Caco-2 (cell line): ENCODE results near the gene RPS15. TPM values are rescaled to one million over a fixed set of nuclear protein-coding genes. Genes with fewer than 3 reads are reported as not detected.

Source experiments
- BruUV-seq: library from RNA; stranded (reverse); fragments of 400-500 nt; replicated peaks from 2 replicates; lab custom pipeline; 2021; lab: Mats Ljungman, UMichigan
- CTCF ChIA-PET: fragments of 300-600 bp; sonication (Branson Sonifier 250); formaldehyde crosslinking; loops from one replicate; lab custom pipeline; 2022; ENCODE audit warnings: antibody characterized with exemption; lab: Charles Lee
- POLR2A ChIA-PET: fragments of 300-600 bp; sonication (Branson Sonifier 250); formaldehyde crosslinking; loops from one replicate; lab custom pipeline; 2022; ENCODE audit warnings: antibody characterized with exemption; lab: Charles Lee
- DNase-seq, 2 experiments: peaks; one replicate each; pipeline versions ENCODE4 v3.0.0 to v3.0.0-alpha.2; 2020 to 2022
- H3K27me3 ChIP-seq: replicated peaks from 2 replicates; pipeline ENCODE4 v1.6.0; 2011; ENCODE audit warnings: low read length; ENCODE audit not compliant: control insufficient read depth, insufficient read depth
- H3K36me3 ChIP-seq: 2 replicates; pipeline ENCODE4 v1.5.1; 2011; ENCODE audit warnings: low read length; ENCODE audit not compliant: control insufficient read depth, insufficient read depth
- H3K4me1 ChIP-seq: fragments of 250-450 bp; sonication (Bioruptor Pico); 2 replicates; pipeline ENCODE4 v1.5.1; 2020; ENCODE audit warnings: mild to moderate bottlenecking
- H3K4me3 ChIP-seq: 2 replicates; pipeline ENCODE4 v1.5.1; 2011; ENCODE audit warnings: low read depth, mild to moderate bottlenecking, control low read depth, low read length
- H3K9me3 ChIP-seq: fragments of 250-450 bp; sonication (Bioruptor Pico); 2 replicates; pipeline ENCODE4 v1.5.1; 2020; ENCODE audit warnings: mild to moderate bottlenecking, moderate library complexity
- H3K27ac Mint-ChIP-seq: one replicate; pipeline ENCODE4 v1.8.0; 2022; ENCODE audit warnings: mixed read lengths; ENCODE audit not compliant: unreplicated experiment
- H3K27me3 Mint-ChIP-seq: one replicate; pipeline ENCODE4 v1.8.0; 2022; ENCODE audit warnings: mixed read lengths; ENCODE audit not compliant: insufficient read depth, unreplicated experiment
- H3K36me3 Mint-ChIP-seq: one replicate; pipeline ENCODE4 v1.8.0; 2022; ENCODE audit warnings: mild to moderate bottlenecking, mixed read lengths; ENCODE audit not compliant: insufficient read depth, unreplicated experiment
- H3K4me1 Mint-ChIP-seq: one replicate; pipeline ENCODE4 v1.8.0; 2022; ENCODE audit warnings: low read depth, mixed read lengths; ENCODE audit not compliant: unreplicated experiment
- H3K4me3 Mint-ChIP-seq: one replicate; pipeline ENCODE4 v1.8.0; 2022; ENCODE audit warnings: mild to moderate bottlenecking, moderate library complexity, mixed read lengths; ENCODE audit not compliant: unreplicated experiment
- H3K9me3 Mint-ChIP-seq: one replicate; pipeline ENCODE4 v1.8.0; 2022; ENCODE audit warnings: mixed read lengths; ENCODE audit not compliant: unreplicated experiment
- intact Hi-C: fragments of 100-400 bp; cut with micrococcal nuclease; formaldehyde crosslinking; loops from one replicate; pipeline ENCODE4 v1.10.0; 2022; ENCODE audit not compliant: unreplicated experiment
- total RNA-seq: library from RNA; stranded (reverse); gene quantifications from 2 replicates; pipeline ENCODE4 v1.2.3, GENCODE V29; 2022
- TF ChIP-seq, protein P1 (sequence below), 2 experiments: fragments of 200-600 bp in 1 of 2; IDR thresholded peaks; 1 replicate in 1 of 2; 2 replicates in 1 of 2; pipeline versions ENCODE4 v1.5.1 to v1.8.0; 2011 to 2022; ENCODE audit warnings: antibody characterized with exemption in 1 of 2, control low read depth in 1 of 2, inconsistent platforms in 1 of 2, low read depth in 1 of 2, low read length in 1 of 2, mild to moderate bottlenecking in 1 of 2, moderate library complexity in 1 of 2; ENCODE audit not compliant: insufficient read depth in 1 of 2, severe bottlenecking in 1 of 2, unreplicated experiment in 1 of 2

RPS15 gene
- total RNA-seq, 1 experiment from 2014 or later: 1,192 TPM

DNA sequence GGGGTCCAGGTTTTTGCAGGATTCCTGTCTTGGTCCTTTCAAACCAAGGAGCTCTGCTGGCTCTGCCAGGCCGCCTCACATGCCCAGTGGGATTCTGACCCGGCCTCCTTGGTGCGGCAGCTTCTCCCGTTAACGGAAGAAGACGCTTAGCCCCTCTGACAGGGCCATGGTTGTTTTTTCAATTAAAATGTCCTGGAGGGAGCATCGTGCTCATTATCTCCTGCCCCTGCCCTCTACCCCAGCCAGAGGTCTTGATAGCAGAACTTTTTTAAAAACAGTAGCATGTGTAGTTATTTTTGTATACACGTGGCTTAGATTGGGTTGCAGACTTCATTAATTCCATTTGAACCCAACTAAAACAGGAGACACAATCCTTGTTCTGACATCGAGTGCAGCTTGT is 11.5 kb upstream of the RPS15 start:
- Mint-ChIP-seq H3K4me3 (no peak overlapping the region), H3K27me3 (no peaks in the 10 kb centered on the region), H3K36me3 (peaks cover 89% of the 10 kb centered on the region), H3K9me3 (no peaks in the 10 kb centered on the region), H3K27ac (no peak overlapping the region), H3K4me1 (peaks cover 24% of the 10 kb centered on the region)
- no peak for DNase-seq
- Histone ChIP-seq H3K36me3 (no peaks in the 10 kb centered on the region; the same call in none of the 2 replicates), H3K9me3 (no peaks in the 10 kb centered on the region), H3K27me3 (no peaks in the 10 kb centered on the region), H3K4me1 (peaks cover 26% of the 10 kb centered on the region), H3K4me3 (no peak overlapping the region)
- TF ChIP-seq, protein P1, sequence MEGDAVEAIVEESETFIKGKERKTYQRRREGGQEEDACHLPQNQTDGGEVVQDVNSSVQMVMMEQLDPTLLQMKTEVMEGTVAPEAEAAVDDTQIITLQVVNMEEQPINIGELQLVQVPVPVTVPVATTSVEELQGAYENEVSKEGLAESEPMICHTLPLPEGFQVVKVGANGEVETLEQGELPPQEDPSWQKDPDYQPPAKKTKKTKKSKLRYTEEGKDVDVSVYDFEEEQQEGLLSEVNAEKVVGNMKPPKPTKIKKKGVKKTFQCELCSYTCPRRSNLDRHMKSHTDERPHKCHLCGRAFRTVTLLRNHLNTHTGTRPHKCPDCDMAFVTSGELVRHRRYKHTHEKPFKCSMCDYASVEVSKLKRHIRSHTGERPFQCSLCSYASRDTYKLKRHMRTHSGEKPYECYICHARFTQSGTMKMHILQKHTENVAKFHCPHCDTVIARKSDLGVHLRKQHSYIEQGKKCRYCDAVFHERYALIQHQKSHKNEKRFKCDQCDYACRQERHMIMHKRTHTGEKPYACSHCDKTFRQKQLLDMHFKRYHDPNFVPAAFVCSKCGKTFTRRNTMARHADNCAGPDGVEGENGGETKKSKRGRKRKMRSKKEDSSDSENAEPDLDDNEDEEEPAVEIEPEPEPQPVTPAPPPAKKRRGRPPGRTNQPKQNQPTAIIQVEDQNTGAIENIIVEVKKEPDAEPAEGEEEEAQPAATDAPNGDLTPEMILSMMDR (IDR thresholded peaks at IDR 0.05; ENCODE audit: insufficient read depth in 1 of 2, low read depth in 1 of 2, low read length in 1 of 2, severe bottlenecking in 1 of 2, unreplicated experiment in 1 of 2): no peak
- ChIA-PET POLR2A (no interaction called here), CTCF (no interaction called here)
- intact Hi-C loops: no loop called here
- no TSS peak for BruUV-seq

DNA sequence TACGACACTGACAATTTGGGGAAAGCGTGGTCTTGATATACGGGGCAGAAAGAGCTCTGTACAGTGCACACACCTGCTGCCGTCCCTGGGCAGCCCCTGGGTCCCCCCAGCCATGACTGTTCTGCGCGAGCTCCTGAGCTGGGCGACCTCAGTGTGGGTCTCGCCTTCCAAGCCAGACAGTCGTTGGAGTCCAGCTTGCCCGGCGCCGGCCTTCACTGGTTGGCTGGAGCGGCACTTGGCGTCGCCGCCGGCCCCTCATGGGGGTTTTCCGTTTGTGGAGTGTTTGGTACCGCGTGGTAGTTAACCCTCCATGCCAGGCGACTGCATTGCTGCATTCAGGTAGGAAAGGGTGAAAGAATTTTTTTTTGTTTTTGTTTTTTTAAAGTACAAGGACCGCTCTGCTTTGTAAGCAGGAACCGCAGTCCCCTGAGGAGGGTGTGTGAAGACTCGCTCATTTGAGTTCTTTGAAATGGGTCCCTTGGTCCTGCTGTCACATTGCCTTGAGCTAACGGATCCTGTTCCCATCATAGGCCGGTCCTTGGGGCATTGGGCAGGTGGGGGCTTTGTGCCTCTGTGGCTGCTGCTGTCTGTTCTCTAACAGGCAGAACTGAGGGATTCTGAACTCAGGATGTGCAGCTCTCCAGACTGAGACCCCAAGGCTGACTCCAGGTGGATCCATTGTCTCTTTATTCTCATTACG is 10.8 kb upstream of the RPS15 start:
- H3K9me3 Mint-ChIP-seq: no peaks in the 10 kb centered on the region
- intact Hi-C loops: no loop called here
- no peak overlapping the region for H3K27ac Mint-ChIP-seq
- TF ChIP-seq, protein P1 (IDR thresholded peaks at IDR 0.05; ENCODE audit: insufficient read depth in 1 of 2, low read depth in 1 of 2, low read length in 1 of 2, severe bottlenecking in 1 of 2, unreplicated experiment in 1 of 2): no peak
- no TSS peak for BruUV-seq
- H3K36me3 ChIP-seq: no peaks in the 10 kb centered on the region; the same call in none of the 2 replicates
- no peak overlapping the region for H3K4me3 ChIP-seq
- no peaks in the 10 kb centered on the region for H3K27me3 ChIP-seq
- no peaks in the 10 kb centered on the region for H3K27me3 Mint-ChIP-seq
- H3K36me3 Mint-ChIP-seq: peaks cover 90% of the 10 kb centered on the region
- CTCF ChIA-PET: no interaction called here
- no peak for DNase-seq
- peaks cover 24% of the 10 kb centered on the region for H3K4me1 Mint-ChIP-seq
- no peak overlapping the region for H3K4me3 Mint-ChIP-seq
- POLR2A ChIA-PET: no interaction called here
- H3K9me3 ChIP-seq: no peaks in the 10 kb centered on the region
- peaks cover 26% of the 10 kb centered on the region for H3K4me1 ChIP-seq

DNA sequence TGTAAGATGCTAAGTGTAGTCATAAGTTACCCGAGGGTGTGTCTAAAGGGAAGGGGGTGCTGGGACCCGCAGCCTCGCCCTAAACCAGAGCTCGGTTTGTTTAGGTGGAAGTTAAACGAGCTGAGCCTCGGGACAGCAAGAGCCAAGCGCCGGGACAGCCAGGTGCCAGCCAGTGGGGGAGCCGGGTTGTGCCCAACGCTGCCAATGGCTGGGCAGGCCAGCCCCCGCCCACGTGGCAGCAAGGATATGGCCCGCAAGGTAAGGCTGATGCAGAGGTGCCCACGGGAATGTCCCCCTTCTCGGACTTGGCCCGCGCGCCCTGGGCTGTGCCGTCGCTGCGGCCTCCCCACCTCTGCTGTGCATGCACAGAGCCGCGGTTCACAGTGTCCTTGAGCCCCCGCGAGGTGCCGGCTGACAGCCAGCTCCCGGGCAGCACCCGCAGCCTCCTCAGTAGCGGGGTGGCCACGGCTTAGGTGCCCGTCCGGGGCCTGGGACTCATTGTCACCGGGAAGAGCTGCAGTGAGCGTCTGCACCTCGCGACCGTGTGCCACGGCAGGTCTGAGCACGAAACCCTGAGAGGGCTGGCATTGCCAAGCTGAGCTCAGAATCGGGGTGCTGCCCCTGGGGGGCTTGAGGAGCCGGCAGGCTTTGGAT is 9.3 kb upstream of the RPS15 start:
- BruUV-seq: no TSS peak
- H3K36me3 ChIP-seq: no peaks in the 10 kb centered on the region; the same call in none of the 2 replicates
- no peaks in the 10 kb centered on the region for H3K9me3 ChIP-seq
- H3K4me3 ChIP-seq: no peak overlapping the region
- ChIA-PET CTCF (no interaction called here), POLR2A (no interaction called here)
- Mint-ChIP-seq H3K27me3 (no peaks in the 10 kb centered on the region), H3K4me3 (no peak overlapping the region), H3K9me3 (no peaks in the 10 kb centered on the region), H3K4me1 (peaks cover 14% of the 10 kb centered on the region), H3K36me3 (peaks cover 89% of the 10 kb centered on the region), H3K27ac (no peak overlapping the region)
- no peaks in the 10 kb centered on the region for H3K27me3 ChIP-seq
- DNase-seq: no peak
- intact Hi-C loops: no loop called here
- H3K4me1 ChIP-seq: peaks cover 13% of the 10 kb centered on the region
- TF ChIP-seq, protein P1 (IDR thresholded peaks at IDR 0.05; ENCODE audit: insufficient read depth in 1 of 2, low read depth in 1 of 2, low read length in 1 of 2, severe bottlenecking in 1 of 2, unreplicated experiment in 1 of 2): no peak
